Suprapubic skin (tissue), 4 donors: ENCODE data around the gene ITPK1.

ENCODE experiments used
- EP300 ChIP-seq: sonication (generic); formaldehyde crosslinking; IDR thresholded peaks from one replicate; pipeline ENCODE4 v1.6.1; 2017; ENCODE audit warnings: antibody characterized with exemption
- POLR2AphosphoS5 ChIP-seq, 3 donors: sonication (generic); formaldehyde crosslinking; IDR thresholded peaks; one replicate each; pipeline ENCODE4 v1.6.1; 2017; ENCODE audit warnings: antibody characterized with exemption in 3 of 3
- TF ChIP-seq, protein P1 (sequence below), 2 donors: fragments of 200-600 bp in 1 of 2; fragments of 450-650 bp in 1 of 2; sonication (generic) in 1 of 2; IDR thresholded peaks; one replicate each; pipeline ENCODE4 v1.5.1; 2016 to 2019; ENCODE audit warnings: antibody characterized with exemption in 2 of 2, mild to moderate bottlenecking in 1 of 2, moderate library complexity in 1 of 2

DNA sequence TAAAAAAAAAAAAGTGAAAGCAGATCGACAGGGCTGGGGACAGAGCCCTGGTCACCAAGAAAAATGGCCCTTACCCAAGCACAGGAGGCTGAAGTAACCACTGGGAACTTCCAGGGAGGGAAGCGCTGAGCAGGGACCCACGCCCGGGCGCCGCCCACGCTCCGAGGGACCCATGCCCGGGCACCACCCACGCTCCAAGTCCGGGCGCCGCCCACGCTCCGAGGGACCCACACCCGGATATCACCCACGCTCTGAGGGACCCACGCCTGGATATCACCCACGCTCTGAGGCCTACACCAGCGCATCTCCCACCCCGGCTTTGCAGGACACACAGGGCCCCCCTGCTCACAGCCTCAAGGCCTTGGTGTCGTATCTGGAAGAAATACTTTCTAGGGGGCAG lies 167.1 kb downstream of the ITPK1 start:
- TF ChIP-seq, protein P1, sequence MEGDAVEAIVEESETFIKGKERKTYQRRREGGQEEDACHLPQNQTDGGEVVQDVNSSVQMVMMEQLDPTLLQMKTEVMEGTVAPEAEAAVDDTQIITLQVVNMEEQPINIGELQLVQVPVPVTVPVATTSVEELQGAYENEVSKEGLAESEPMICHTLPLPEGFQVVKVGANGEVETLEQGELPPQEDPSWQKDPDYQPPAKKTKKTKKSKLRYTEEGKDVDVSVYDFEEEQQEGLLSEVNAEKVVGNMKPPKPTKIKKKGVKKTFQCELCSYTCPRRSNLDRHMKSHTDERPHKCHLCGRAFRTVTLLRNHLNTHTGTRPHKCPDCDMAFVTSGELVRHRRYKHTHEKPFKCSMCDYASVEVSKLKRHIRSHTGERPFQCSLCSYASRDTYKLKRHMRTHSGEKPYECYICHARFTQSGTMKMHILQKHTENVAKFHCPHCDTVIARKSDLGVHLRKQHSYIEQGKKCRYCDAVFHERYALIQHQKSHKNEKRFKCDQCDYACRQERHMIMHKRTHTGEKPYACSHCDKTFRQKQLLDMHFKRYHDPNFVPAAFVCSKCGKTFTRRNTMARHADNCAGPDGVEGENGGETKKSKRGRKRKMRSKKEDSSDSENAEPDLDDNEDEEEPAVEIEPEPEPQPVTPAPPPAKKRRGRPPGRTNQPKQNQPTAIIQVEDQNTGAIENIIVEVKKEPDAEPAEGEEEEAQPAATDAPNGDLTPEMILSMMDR (IDR thresholded peaks at IDR 0.05) = no peak
- TF ChIP-seq EP300 (no peak), POLR2AphosphoS5 (IDR thresholded peaks at IDR 0.05) (no peak)
